ENCODE results near the gene NELL1. TPM values are rescaled to one million over a fixed set of nuclear protein-coding genes. Genes with fewer than 3 reads are reported as not detected.

Gene NELL1
- total RNA-seq, 1 experiment from 2014 or later, result not detected

DNA sequence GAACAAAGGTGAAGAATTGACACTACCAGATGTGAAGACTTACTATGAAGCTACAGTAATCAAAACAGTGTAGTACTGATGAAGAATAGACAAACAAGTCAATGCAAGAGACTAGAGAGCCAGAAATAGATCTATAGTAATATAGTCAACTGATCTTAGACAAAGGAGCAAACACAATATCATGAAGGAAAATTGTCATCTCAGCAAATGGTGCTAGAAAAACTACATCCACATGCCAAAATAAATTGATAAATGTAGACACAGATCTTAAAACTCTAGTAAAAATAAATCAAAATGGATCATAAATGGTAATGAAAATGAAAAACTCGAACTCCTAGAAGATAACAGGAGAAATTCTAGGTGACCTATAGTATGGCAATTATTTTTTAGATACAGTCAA lies 609.5 kb downstream of the NELL1 start:
- Histone ChIP-seq H3K9me3 (ENCODE audit: control insufficient read depth, insufficient read depth, low read depth, low read length) (no peaks in the 10 kb centered on the region), H3K4me1 (ENCODE audit: control insufficient read depth, insufficient read depth, low read length) (no peaks in the 10 kb centered on the region), H3K27me3 (ENCODE audit: control insufficient read depth, insufficient read depth, low read length) (no peaks in the 10 kb centered on the region), H3K27ac (ENCODE audit: low read length) (no peak overlapping the region), H3K4me3 (ENCODE audit: low read depth in 2 of 2, low read length in 2 of 2) (no peak overlapping the region), H3K36me3 (ENCODE audit: control insufficient read depth, insufficient read depth, low read length) (no peaks in the 10 kb centered on the region)
- intact Hi-C loops (cut with micrococcal nuclease; ENCODE audit: unreplicated experiment) (no loop called here), in situ Hi-C loops (cut with HindIII; ENCODE audit: low pct_unique_long_range_greater_than_20kb, low sequenced_read_pairs) (no loop called here)
- BruUV-seq (replicated peaks), result no TSS peak
- TF ChIP-seq, protein P1, sequence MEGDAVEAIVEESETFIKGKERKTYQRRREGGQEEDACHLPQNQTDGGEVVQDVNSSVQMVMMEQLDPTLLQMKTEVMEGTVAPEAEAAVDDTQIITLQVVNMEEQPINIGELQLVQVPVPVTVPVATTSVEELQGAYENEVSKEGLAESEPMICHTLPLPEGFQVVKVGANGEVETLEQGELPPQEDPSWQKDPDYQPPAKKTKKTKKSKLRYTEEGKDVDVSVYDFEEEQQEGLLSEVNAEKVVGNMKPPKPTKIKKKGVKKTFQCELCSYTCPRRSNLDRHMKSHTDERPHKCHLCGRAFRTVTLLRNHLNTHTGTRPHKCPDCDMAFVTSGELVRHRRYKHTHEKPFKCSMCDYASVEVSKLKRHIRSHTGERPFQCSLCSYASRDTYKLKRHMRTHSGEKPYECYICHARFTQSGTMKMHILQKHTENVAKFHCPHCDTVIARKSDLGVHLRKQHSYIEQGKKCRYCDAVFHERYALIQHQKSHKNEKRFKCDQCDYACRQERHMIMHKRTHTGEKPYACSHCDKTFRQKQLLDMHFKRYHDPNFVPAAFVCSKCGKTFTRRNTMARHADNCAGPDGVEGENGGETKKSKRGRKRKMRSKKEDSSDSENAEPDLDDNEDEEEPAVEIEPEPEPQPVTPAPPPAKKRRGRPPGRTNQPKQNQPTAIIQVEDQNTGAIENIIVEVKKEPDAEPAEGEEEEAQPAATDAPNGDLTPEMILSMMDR (IDR thresholded peaks at IDR 0.05), result no peak
- no peak for TF ChIP-seq POLR2AphosphoS5 (IDR thresholded peaks at IDR 0.05; ENCODE audit: low read depth, low read length)
- TF ChIP-seq SIN3A (IDR thresholded peaks at IDR 0.05; ENCODE audit: borderline replicate concordance, insufficient read depth, low read depth, low read length), result no peak
- TF ChIP-seq, protein P2, sequence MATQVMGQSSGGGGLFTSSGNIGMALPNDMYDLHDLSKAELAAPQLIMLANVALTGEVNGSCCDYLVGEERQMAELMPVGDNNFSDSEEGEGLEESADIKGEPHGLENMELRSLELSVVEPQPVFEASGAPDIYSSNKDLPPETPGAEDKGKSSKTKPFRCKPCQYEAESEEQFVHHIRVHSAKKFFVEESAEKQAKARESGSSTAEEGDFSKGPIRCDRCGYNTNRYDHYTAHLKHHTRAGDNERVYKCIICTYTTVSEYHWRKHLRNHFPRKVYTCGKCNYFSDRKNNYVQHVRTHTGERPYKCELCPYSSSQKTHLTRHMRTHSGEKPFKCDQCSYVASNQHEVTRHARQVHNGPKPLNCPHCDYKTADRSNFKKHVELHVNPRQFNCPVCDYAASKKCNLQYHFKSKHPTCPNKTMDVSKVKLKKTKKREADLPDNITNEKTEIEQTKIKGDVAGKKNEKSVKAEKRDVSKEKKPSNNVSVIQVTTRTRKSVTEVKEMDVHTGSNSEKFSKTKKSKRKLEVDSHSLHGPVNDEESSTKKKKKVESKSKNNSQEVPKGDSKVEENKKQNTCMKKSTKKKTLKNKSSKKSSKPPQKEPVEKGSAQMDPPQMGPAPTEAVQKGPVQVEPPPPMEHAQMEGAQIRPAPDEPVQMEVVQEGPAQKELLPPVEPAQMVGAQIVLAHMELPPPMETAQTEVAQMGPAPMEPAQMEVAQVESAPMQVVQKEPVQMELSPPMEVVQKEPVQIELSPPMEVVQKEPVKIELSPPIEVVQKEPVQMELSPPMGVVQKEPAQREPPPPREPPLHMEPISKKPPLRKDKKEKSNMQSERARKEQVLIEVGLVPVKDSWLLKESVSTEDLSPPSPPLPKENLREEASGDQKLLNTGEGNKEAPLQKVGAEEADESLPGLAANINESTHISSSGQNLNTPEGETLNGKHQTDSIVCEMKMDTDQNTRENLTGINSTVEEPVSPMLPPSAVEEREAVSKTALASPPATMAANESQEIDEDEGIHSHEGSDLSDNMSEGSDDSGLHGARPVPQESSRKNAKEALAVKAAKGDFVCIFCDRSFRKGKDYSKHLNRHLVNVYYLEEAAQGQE (IDR thresholded peaks at IDR 0.05; ENCODE audit: insufficient read depth in 1 of 2, low read depth in 2 of 2, low read length in 1 of 2), result no peak
- no peak for TF ChIP-seq TCF7L2 (IDR thresholded peaks at IDR 0.05; ENCODE audit: low read depth, low read length)
- ChIA-PET CTCF (no interaction called here), POLR2A (no interaction called here)
- ATAC-seq, result no peak
- no peak for DNase-seq (ENCODE audit: low read depth, low spot score)

DNA sequence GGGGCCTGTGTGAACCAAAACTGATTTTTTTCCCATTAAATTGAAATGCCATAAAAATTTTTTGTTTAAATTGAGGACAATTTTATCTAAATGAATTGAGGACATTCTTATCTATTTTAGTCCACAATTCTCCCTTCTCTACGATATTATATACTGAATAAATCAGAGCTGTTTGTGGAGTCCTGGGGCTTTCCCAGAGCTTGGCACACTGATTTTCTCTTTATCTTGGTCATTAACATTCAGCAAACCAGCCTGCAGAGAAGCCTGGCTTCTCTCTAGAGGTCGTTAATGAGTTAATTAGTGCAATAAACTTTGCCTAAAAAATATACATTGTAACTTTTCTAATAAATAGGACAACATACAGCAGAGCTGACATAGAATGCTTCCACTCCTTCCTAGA lies 615.7 kb downstream of the NELL1 start:
- DNase-seq (ENCODE audit: low read depth, low spot score) (no peak), ATAC-seq (no peak)
- CTCF ChIA-PET, result no interaction called here
- POLR2A ChIA-PET, result no interaction called here
- H3K9me3 ChIP-seq (ENCODE audit: control insufficient read depth, insufficient read depth, low read depth, low read length), result no peaks in the 10 kb centered on the region
- intact Hi-C loops (cut with micrococcal nuclease; ENCODE audit: unreplicated experiment), result no loop called here
- no peak overlapping the region for H3K27ac ChIP-seq (ENCODE audit: low read length)
- no TSS peak for BruUV-seq (replicated peaks)
- no peaks in the 10 kb centered on the region for H3K27me3 ChIP-seq (ENCODE audit: control insufficient read depth, insufficient read depth, low read length)
- no peak for TF ChIP-seq POLR2AphosphoS5 (IDR thresholded peaks at IDR 0.05; ENCODE audit: low read depth, low read length)
- TF ChIP-seq SIN3A (IDR thresholded peaks at IDR 0.05; ENCODE audit: borderline replicate concordance, insufficient read depth, low read depth, low read length), result no peak
- no peak for TF ChIP-seq TCF7L2 (IDR thresholded peaks at IDR 0.05; ENCODE audit: low read depth, low read length)
- TF ChIP-seq, protein P2 (IDR thresholded peaks at IDR 0.05; ENCODE audit: insufficient read depth in 1 of 2, low read depth in 2 of 2, low read length in 1 of 2), result no peak
- TF ChIP-seq, protein P1 (IDR thresholded peaks at IDR 0.05), result no peak
- no peak overlapping the region for H3K4me3 ChIP-seq (ENCODE audit: low read depth in 2 of 2, low read length in 2 of 2)
- no peaks in the 10 kb centered on the region for H3K36me3 ChIP-seq (ENCODE audit: control insufficient read depth, insufficient read depth, low read length)
- in situ Hi-C loops (cut with HindIII; ENCODE audit: low pct_unique_long_range_greater_than_20kb, low sequenced_read_pairs), result no loop called here
- no peaks in the 10 kb centered on the region for H3K4me1 ChIP-seq (ENCODE audit: control insufficient read depth, insufficient read depth, low read length)
